ENCODE results near the gene HCRT. TPM values are rescaled to one million over a fixed set of nuclear protein-coding genes. Genes with fewer than 3 reads are reported as not detected.

Gene HCRT
- total RNA-seq, 2 experiments from 2014 or later = not detected

GRCh38 chr17:42193969-42194899 lies 9.0 kb upstream of the HCRT start, which contains the start of gene GHDC:
GHDC (minus strand) TSS chr17:42194494; CDS start chr17:42193581, 913 bp downstream.
- no peak for TF ChIP-seq EZH2phosphoT487 (IDR thresholded peaks at IDR 0.05; ENCODE audit: borderline replicate concordance, low read depth, low read length)
- no peak for TF ChIP-seq CTCF (conservative IDR thresholded peaks at IDR 0.05; ENCODE audit: low read length)
- H3K9me2 ChIP-seq (ENCODE audit: insufficient read depth, low read length) = no peaks in the 10 kb centered on the region
- no peaks in the 10 kb centered on the region; the same call in none of the 2 replicates for H3K79me2 ChIP-seq (ENCODE audit: insufficient read depth, low read depth, low read length)
- peak within 1 kb of the TSS; percentile 72 for H3K4me3 ChIP-seq (ENCODE audit: low read depth, low read length, poor library complexity, severe bottlenecking)
- no peaks in the 10 kb centered on the region for H3K36me3 ChIP-seq (ENCODE audit: insufficient read depth, low read length)
- intact Hi-C loops (cut with micrococcal nuclease; ENCODE audit: unreplicated experiment) = no loop called here
- CTCF ChIA-PET (ENCODE audit: unreplicated experiment) = no interaction called here
- DNase-seq (ENCODE audit: low spot score) = peak; percentile 91
- TSS peak; percentile 74 for BruUV-seq (replicated peaks)
- H2AFZ ChIP-seq (ENCODE audit: low read length) = peak within 1 kb of the TSS; percentile 86
- peaks cover 18% of the 10 kb centered on the region for H3K4me1 ChIP-seq (ENCODE audit: insufficient read depth, low read length, poor library complexity, severe bottlenecking)
- POLR2A ChIA-PET = interaction anchor here (0.6 to 1.2 kb wide), 5 partner anchors 9 to 79 kb away, joined by 3 to 4 read pairs (median 3); partner anchors contain the start of gene HCRT
- peak within 1 kb of the TSS; percentile 44 for H3K27ac ChIP-seq (ENCODE audit: low read depth, low read length, poor library complexity, severe bottlenecking)
- H4K20me1 ChIP-seq (ENCODE audit: insufficient read depth, low read length) = no peaks in the 10 kb centered on the region
- no peaks in the 10 kb centered on the region for H3K9me3 ChIP-seq (ENCODE audit: low read length)
- peak within 1 kb of the TSS; percentile 96 for H3K4me2 ChIP-seq (ENCODE audit: low read length)

GRCh38 chr17:42193216-42193968 lies 8.1 kb upstream of the HCRT start:
- H2AFZ ChIP-seq (ENCODE audit: low read length) = peak overlapping the region; percentile 86; the same call in 1 of the 2 replicates

More at GRCh38 chr17:42193216-42193968, 8.1 kb upstream of the HCRT start:
- no peaks in the 10 kb centered on the region for H3K9me3 ChIP-seq (ENCODE audit: low read length)
- peaks cover 12% of the 10 kb centered on the region for H3K4me1 ChIP-seq (ENCODE audit: insufficient read depth, low read length, poor library complexity, severe bottlenecking)
- CTCF ChIA-PET (ENCODE audit: unreplicated experiment) = no interaction called here
- no peaks in the 10 kb centered on the region for H3K36me3 ChIP-seq (ENCODE audit: insufficient read depth, low read length)
- no peaks in the 10 kb centered on the region for H4K20me1 ChIP-seq (ENCODE audit: insufficient read depth, low read length)
- H3K9me2 ChIP-seq (ENCODE audit: insufficient read depth, low read length) = no peaks in the 10 kb centered on the region
- H3K27ac ChIP-seq (ENCODE audit: low read depth, low read length, poor library complexity, severe bottlenecking) = peak overlapping the region; percentile 44
- peak overlapping the region; percentile 96 for H3K4me2 ChIP-seq (ENCODE audit: low read length)
- BruUV-seq (replicated peaks) = no TSS peak
- H3K4me3 ChIP-seq (ENCODE audit: low read depth, low read length, poor library complexity, severe bottlenecking) = peak overlapping the region; percentile 72
- intact Hi-C loops (cut with micrococcal nuclease; ENCODE audit: unreplicated experiment) = no loop called here
- DNase-seq (ENCODE audit: low spot score) = peak; percentile 28
- POLR2A ChIA-PET = interaction anchor here (0.9 to 1.2 kb wide), 3 partner anchors 8 to 78 kb away, joined by 3 to 4 read pairs (median 3); partner anchors contain the start of gene HCRT
- TF ChIP-seq EZH2phosphoT487 (IDR thresholded peaks at IDR 0.05; ENCODE audit: borderline replicate concordance, low read depth, low read length) (no peak), CTCF (conservative IDR thresholded peaks at IDR 0.05; ENCODE audit: low read length) (peak; percentile 56)
- H3K79me2 ChIP-seq (ENCODE audit: insufficient read depth, low read depth, low read length) = no peaks in the 10 kb centered on the region; the same call in none of the 2 replicates

All from OCI-LY7 (cell line).